Liver (tissue), 9 donors: ENCODE data around the gene ETFA. TPM values are rescaled to one million over a fixed set of nuclear protein-coding genes. Genes with fewer than 3 reads are reported as not detected.

Experiments
- DNase-seq: peaks from one replicate; pipeline ENCODE4 v3.0.0-alpha.2; 2017; ENCODE audit warnings: low spot score
- H3K27ac ChIP-seq, 2 donors: one replicate each; pipeline ENCODE4 v1.7.0; 2013; ENCODE audit warnings: inconsistent platforms in 2 of 2, low read length in 2 of 2, control low read depth in 1 of 2, low read depth in 1 of 2, mild to moderate bottlenecking in 1 of 2
- H3K27me3 ChIP-seq, 4 donors: one replicate each; pipeline versions ENCODE4 v1.6.1 to v1.7.0; 2013; ENCODE audit warnings: low read length in 3 of 4, inconsistent platforms in 1 of 4, mild to moderate bottlenecking in 1 of 4, moderate library complexity in 1 of 4; ENCODE audit not compliant: control insufficient read depth in 4 of 4, insufficient read depth in 4 of 4
- H3K36me3 ChIP-seq, 4 donors: one replicate each; pipeline versions ENCODE4 v1.6.1 to v1.7.0; 2013; ENCODE audit warnings: low read length in 3 of 4, mild to moderate bottlenecking in 3 of 4, low read depth in 1 of 4, moderate library complexity in 1 of 4; ENCODE audit not compliant: control insufficient read depth in 4 of 4, insufficient read depth in 3 of 4
- H3K4me1 ChIP-seq, 4 donors: one replicate each; pipeline versions ENCODE4 v1.6.1 to v1.7.0; 2013; ENCODE audit warnings: low read length in 3 of 4, mild to moderate bottlenecking in 3 of 4, moderate library complexity in 1 of 4; ENCODE audit not compliant: control insufficient read depth in 4 of 4, insufficient read depth in 4 of 4
- H3K4me3 ChIP-seq, 3 donors: one replicate each; pipeline versions ENCODE4 v1.6.1 to v1.7.0; 2013; ENCODE audit warnings: low read length in 3 of 3, control low read depth in 1 of 3, low read depth in 1 of 3, mild to moderate bottlenecking in 1 of 3
- H3K9ac ChIP-seq, 2 donors: one replicate each; pipeline ENCODE4 v1.7.0; 2013; ENCODE audit warnings: low read length in 2 of 2, mild to moderate bottlenecking in 2 of 2, moderate library complexity in 2 of 2, control low read depth in 1 of 2, low read depth in 1 of 2
- H3K9me3 ChIP-seq, 4 donors: one replicate each; pipeline versions ENCODE4 v1.6.1 to v1.7.0; 2013; ENCODE audit warnings: low read length in 3 of 4; ENCODE audit not compliant: control insufficient read depth in 4 of 4
- CTCF ChIP-seq: fragments of 150-350 bp; IDR thresholded peaks from 2 replicates; pipeline ENCODE4 v1.5.1; 2017; ENCODE audit warnings: improper control_type of control experiment, low read depth, low read length; ENCODE audit not compliant: missing input control
- EGR1 ChIP-seq, 2 donors: IDR thresholded peaks; 2 replicates each; pipeline ENCODE4 v1.6.1; 2016 to 2018; ENCODE audit warnings: antibody characterized with exemption in 2 of 2, low read depth in 2 of 2
- FOXA1 ChIP-seq: IDR thresholded peaks from 2 replicates; pipeline ENCODE4 v1.6.1; 2016; ENCODE audit warnings: antibody characterized with exemption
- GABPA ChIP-seq, 2 donors: IDR thresholded peaks in 1 of 2; conservative IDR thresholded peaks in 1 of 2; 2 replicates each; pipeline ENCODE4 v1.6.1; 2016; ENCODE audit warnings: antibody characterized with exemption in 2 of 2, mild to moderate bottlenecking in 1 of 2, moderate library complexity in 1 of 2
- HNF4A ChIP-seq, 2 donors: conservative IDR thresholded peaks; 2 replicates each; pipeline ENCODE4 v1.6.1; 2016; ENCODE audit warnings: antibody characterized with exemption in 2 of 2, mild to moderate bottlenecking in 2 of 2
- HNF4G ChIP-seq: IDR thresholded peaks from 2 replicates; pipeline ENCODE4 v1.6.1; 2016; ENCODE audit warnings: antibody characterized with exemption
- JUND ChIP-seq, 2 donors: IDR thresholded peaks; 2 replicates each; pipeline ENCODE4 v1.6.1; 2016; ENCODE audit warnings: antibody characterized with exemption in 2 of 2
- NR2F2 ChIP-seq: IDR thresholded peaks from 2 replicates; pipeline ENCODE4 v1.6.1; 2016; ENCODE audit warnings: antibody characterized with exemption
- RAD21 ChIP-seq, 2 donors: IDR thresholded peaks; 2 replicates each; pipeline ENCODE4 v1.6.1; 2016; ENCODE audit warnings: antibody characterized with exemption in 2 of 2, mild to moderate bottlenecking in 2 of 2
- RXRA ChIP-seq, 2 donors: IDR thresholded peaks; 2 replicates each; pipeline ENCODE4 v1.6.1; 2017 to 2018; ENCODE audit warnings: antibody characterized with exemption in 2 of 2, mild to moderate bottlenecking in 1 of 2
- SP1 ChIP-seq: IDR thresholded peaks from 2 replicates; pipeline ENCODE4 v1.6.1; 2018; ENCODE audit warnings: antibody characterized with exemption, mild to moderate bottlenecking
- YY1 ChIP-seq: IDR thresholded peaks from 2 replicates; pipeline ENCODE4 v1.6.1; 2016; ENCODE audit warnings: antibody characterized with exemption, mild to moderate bottlenecking
- WGBS: extraction: QIAGEN DNeasy Blood & Tissue Kit; methylation state at CpG from one replicate; pipeline ENCODE4 v1.1.7; 2013; 5-methylcytosine and 5-hydroxymethylcytosine counted together
- polyA plus RNA-seq, 2 donors: library from polyadenylated mRNA; stranded (reverse) in 1 of 2; unstranded in 1 of 2; fragments of 200-250 nt in 1 of 2; fragments of >200 nt in 1 of 2; fragmentation: Nextera tagmentation in 1 of 2; extraction: Ambion mirVana in 1 of 2; gene quantifications; one replicate each; pipeline versions ENCODE4 v1.2.1 to v1.2.3, GENCODE V29; 2013 to 2015
- total RNA-seq, 2 donors: library from RNA; depleted of rRNA; stranded (reverse); fragments of >200 nt; gene quantifications; one replicate each; pipeline ENCODE4 v1.2.3, GENCODE V29; 2014
- TF ChIP-seq, protein P1 (sequence below): IDR thresholded peaks from 2 replicates; pipeline ENCODE4 v1.6.1; 2016; ENCODE audit warnings: antibody characterized with exemption
- TF ChIP-seq, protein P2 (sequence below): IDR thresholded peaks from 2 replicates; pipeline ENCODE4 v1.6.1; 2016; ENCODE audit warnings: antibody characterized with exemption
- TF ChIP-seq, protein P3 (sequence below): IDR thresholded peaks from 2 replicates; pipeline ENCODE4 v1.6.1; 2016; ENCODE audit warnings: antibody characterized with exemption, mild to moderate bottlenecking
- TF ChIP-seq, protein P4 (sequence below): IDR thresholded peaks from 2 replicates; pipeline ENCODE4 v1.6.1; 2016; ENCODE audit warnings: antibody characterized with exemption
- donor health status: healthy.
- donor health status: healthy.
- donor health status: healthy.
- donor health status: healthy.
- donor health status: healthy.

The ETFA gene
- total and polyA plus RNA-seq, 4 donors = 92.6 to 342 (median 289) TPM

DNA sequence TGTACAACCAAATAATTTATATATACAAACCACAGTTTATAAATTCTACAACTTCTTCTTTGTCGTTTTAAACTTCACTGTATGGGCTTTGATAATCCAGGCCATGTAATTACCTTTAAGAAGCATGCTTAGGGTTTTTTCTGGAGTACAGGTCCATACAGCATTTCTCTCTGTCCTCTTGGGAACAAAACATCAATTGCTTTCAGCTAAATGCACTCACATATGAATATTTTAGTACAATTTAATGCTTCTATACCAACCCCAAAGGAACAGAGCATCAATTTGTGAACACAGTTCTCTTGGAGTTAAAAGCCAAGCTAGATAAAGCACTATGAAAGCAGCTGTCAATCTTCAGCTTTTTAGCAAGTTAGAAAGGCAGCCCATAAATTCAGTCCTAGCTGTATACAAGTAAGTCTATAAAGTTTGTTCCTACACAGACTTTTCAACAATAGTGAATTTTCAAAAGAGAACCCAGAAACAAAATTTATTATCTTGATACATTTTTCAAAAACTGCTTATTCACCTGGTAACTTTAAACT, 66.1 kb downstream of the ETFA start:
- peaks cover 0 to 2% (median 0%) of the 10 kb centered on the region in 4 donors for H3K4me1 ChIP-seq
- WGBS = 92% methylated on average over 1 of the region's 1 CpG
- H3K36me3 ChIP-seq = peaks cover 0 to 15% (median 0%) of the 10 kb centered on the region in 4 donors
- H3K9ac ChIP-seq = no peak overlapping the region
- no peak for DNase-seq
- no peak overlapping the region for H3K27ac ChIP-seq
- H3K27me3 ChIP-seq = no peaks in the 10 kb centered on the region
- TF ChIP-seq RAD21 (IDR thresholded peaks at IDR 0.05) = no peak
- TF ChIP-seq YY1 = no peak
- no peak for TF ChIP-seq RXRA (IDR thresholded peaks at IDR 0.05)
- TF ChIP-seq, protein P1, sequence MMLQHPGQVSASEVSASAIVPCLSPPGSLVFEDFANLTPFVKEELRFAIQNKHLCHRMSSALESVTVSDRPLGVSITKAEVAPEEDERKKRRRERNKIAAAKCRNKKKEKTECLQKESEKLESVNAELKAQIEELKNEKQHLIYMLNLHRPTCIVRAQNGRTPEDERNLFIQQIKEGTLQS = no peak
- TF ChIP-seq, protein P2, sequence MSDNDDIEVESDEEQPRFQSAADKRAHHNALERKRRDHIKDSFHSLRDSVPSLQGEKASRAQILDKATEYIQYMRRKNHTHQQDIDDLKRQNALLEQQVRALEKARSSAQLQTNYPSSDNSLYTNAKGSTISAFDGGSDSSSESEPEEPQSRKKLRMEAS = no peak
- no peak for TF ChIP-seq CTCF
- TF ChIP-seq HNF4A (conservative IDR thresholded peaks at IDR 0.05) = no peak
- TF ChIP-seq NR2F2 = no peak
- TF ChIP-seq, protein P3, sequence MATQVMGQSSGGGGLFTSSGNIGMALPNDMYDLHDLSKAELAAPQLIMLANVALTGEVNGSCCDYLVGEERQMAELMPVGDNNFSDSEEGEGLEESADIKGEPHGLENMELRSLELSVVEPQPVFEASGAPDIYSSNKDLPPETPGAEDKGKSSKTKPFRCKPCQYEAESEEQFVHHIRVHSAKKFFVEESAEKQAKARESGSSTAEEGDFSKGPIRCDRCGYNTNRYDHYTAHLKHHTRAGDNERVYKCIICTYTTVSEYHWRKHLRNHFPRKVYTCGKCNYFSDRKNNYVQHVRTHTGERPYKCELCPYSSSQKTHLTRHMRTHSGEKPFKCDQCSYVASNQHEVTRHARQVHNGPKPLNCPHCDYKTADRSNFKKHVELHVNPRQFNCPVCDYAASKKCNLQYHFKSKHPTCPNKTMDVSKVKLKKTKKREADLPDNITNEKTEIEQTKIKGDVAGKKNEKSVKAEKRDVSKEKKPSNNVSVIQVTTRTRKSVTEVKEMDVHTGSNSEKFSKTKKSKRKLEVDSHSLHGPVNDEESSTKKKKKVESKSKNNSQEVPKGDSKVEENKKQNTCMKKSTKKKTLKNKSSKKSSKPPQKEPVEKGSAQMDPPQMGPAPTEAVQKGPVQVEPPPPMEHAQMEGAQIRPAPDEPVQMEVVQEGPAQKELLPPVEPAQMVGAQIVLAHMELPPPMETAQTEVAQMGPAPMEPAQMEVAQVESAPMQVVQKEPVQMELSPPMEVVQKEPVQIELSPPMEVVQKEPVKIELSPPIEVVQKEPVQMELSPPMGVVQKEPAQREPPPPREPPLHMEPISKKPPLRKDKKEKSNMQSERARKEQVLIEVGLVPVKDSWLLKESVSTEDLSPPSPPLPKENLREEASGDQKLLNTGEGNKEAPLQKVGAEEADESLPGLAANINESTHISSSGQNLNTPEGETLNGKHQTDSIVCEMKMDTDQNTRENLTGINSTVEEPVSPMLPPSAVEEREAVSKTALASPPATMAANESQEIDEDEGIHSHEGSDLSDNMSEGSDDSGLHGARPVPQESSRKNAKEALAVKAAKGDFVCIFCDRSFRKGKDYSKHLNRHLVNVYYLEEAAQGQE = no peak
- no peak for TF ChIP-seq FOXA1
- no peak for TF ChIP-seq HNF4G
- no peak for TF ChIP-seq SP1
- no peak for TF ChIP-seq GABPA (IDR thresholded peaks at IDR 0.05 in 1 of 2, conservative IDR thresholded peaks at IDR 0.05 in 1 of 2)
- TF ChIP-seq EGR1 (IDR thresholded peaks at IDR 0.05; ENCODE audit: low read depth in 2 of 2) = no peak
- no peak for TF ChIP-seq JUND (IDR thresholded peaks at IDR 0.05)
- TF ChIP-seq, protein P4, sequence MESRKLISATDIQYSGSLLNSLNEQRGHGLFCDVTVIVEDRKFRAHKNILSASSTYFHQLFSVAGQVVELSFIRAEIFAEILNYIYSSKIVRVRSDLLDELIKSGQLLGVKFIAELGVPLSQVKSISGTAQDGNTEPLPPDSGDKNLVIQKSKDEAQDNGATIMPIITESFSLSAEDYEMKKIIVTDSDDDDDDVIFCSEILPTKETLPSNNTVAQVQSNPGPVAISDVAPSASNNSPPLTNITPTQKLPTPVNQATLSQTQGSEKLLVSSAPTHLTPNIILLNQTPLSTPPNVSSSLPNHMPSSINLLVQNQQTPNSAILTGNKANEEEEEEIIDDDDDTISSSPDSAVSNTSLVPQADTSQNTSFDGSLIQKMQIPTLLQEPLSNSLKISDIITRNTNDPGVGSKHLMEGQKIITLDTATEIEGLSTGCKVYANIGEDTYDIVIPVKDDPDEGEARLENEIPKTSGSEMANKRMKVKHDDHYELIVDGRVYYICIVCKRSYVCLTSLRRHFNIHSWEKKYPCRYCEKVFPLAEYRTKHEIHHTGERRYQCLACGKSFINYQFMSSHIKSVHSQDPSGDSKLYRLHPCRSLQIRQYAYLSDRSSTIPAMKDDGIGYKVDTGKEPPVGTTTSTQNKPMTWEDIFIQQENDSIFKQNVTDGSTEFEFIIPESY = no peak
- H3K9me3 ChIP-seq = no peaks in the 10 kb centered on the region
- H3K4me3 ChIP-seq = no peak overlapping the region
